ENCODE results near the gene TDG.

TDG gene

DNA sequence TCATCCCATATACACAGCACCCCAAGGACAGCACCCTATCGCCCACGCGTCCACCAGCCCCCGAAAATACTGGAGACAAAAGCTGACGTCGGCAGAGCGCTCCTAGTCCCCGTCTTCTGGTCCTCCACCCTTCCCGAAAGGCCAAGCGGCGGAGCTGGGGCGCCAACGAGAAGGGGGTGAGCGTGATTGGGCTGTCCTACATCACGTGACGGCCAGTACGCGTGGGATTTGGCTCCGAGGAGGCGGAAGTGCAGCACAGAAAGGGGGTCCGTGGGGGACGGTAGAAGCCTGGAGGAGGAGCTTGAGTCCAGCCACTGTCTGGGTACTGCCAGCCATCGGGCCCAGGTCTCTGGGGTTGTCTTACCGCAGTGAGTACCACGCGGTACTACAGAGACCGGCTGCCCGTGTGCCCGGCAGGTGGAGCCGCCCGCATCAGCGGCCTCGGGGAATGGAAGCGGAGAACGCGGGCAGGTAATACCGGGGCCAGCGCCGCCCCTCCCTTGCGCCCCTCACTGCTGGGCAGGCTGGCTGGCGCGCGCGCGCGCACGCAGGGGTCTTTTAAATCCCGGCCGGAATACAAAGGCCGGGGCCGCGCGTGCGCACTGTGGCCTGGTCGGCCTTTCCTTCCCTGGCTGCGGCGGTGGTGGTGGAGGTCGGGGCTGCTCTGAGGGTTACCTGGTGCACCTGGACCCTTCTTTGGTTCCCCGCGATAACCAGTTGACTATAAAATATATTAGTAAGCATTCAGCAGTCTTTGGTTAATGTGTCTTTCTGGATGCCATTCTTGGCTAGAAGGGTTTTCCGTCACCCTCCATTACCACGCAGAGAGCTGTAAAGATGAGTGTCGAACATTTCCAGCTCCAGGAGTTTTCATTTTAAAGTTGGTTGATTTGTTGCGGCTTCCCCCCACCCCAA, at the start of gene TDG:
TSS of gene TDG (plus strand) at position 283 of the 915 bp plus-strand sequence. CDS start at position 449, 166 bp downstream.
- peak; percentile 98 for DNase-seq

DNA sequence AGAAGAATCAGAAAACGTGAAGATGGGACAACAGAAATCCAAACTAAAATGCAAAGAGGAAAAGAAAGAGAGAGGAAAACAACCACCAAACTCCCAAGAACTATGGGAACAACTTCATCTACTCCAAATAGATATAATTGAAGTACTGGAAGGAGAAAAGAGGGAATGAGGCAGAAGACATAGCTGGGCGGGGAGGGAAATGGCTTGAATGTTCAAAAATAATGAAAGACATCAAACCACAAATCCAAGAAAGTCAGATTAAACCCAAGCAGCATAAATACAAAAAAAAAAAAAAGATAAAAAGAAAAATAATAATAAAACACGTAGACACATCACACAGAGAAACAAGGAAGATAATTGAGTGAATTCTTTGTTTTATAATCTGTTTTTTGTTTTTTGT, 47.8 kb upstream of the TDG start:
- no peak for DNase-seq

DNA sequence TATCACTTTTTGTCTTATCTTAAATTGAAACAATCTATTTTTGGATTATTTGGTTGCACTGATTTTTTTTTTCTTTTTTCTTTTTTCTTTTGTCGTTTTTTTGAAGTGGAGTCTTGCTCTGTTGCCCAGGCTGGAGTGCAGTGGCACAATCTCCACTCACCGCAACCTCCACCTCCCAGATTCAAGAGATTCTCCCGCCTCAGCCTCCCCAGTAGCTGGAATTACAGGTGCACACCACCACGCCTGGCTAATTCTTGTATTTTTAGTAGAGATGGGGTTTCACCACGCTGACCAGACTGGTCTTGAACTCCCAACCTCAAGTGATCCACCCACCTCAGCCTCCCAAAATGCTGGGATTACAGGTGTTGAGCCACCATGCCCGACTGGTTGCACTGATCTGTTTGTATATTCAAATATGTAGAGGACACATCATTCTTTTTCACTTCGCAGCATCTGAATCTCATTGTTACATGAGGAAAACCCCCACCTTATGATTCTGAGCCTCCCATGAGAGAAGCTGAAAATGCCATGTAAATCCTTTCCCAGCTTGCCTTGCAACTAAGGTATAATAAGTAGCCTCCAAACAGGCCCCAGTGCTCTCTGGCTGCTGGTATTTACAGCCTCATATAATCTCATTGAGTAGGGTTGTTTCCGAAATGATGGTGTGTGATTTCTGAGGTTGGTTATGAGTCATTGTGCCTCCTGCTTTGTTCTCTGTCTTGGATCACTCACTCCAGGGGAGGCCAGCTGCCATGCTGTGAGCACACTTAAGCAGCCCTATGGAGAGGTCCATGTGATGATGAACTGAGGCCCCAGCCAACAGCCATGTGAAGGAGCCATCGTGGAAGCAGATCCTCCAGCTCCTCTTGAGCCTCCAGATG, 40.7 kb upstream of the TDG start:
- peak in 1 of 2 donors; percentile 25 for DNase-seq

DNA sequence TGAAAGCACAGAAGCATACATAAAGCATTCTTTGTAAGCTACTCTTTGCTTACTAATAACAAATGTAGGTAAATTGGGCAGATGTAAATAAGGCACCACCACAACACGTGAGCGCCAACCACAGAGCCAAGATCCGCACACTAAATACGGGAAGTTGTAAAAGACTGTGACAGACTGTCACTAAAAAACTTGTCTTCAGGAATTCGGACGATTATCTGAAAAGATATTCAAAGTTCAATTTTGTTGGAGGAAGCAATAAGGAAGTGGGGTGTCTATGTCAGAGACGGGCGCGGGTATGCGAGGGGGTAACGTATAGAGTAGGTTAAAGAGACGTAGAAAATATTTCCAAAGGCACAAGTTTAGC, 37.0 kb upstream of the TDG start:
- peak; percentile 59 to 63 for DNase-seq

DNA sequence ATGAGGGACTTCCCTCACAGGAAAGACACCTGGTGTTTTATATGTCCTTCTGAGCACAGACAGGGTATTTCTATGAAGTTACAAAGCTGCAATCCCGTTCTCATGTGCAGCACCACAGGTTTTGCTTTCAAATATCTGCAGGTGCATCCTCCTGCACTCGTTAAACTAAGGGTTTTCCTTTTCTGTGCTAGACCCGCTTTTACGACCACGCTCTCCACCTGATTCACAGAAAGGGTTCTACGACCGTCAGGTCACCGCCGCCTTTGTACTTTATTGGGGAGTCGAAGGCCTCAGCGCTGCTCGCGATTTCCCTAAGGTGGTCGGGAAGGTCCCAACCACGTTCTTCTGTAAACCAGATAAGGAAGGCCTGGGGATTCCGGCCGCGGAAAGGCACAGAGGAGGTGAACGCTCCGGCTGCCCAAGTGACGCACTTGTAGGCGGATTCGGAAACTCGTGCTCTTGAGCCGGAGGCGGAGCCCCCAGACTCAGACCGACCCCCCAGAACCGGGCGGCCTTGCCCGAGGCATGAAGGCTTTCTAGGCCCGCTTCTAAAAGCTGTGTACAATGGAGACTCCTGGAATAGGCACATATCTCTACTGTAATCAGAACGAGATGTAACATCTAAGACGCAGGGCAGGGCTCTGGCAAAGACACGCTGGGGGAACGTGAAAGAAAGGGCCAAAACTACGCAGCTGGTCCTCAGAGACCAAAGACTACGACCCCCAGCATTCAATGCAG, 36.5 kb upstream of the TDG start:
- DNase-seq = peak; percentile 88 to 89

DNA sequence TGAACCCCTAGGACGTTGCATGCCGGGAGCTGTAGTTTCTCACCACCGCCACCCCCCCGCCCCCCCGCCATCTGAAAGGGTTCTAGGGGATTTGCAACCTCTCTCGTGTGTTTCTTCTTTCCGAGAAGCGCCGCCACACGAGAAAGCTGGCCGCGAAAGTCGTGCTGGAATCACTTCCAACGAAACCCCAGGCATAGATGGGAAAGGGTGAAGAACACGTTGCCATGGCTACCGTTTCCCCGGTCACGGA, 36.0 kb upstream of the TDG start:
- DNase-seq = no peak

DNA sequence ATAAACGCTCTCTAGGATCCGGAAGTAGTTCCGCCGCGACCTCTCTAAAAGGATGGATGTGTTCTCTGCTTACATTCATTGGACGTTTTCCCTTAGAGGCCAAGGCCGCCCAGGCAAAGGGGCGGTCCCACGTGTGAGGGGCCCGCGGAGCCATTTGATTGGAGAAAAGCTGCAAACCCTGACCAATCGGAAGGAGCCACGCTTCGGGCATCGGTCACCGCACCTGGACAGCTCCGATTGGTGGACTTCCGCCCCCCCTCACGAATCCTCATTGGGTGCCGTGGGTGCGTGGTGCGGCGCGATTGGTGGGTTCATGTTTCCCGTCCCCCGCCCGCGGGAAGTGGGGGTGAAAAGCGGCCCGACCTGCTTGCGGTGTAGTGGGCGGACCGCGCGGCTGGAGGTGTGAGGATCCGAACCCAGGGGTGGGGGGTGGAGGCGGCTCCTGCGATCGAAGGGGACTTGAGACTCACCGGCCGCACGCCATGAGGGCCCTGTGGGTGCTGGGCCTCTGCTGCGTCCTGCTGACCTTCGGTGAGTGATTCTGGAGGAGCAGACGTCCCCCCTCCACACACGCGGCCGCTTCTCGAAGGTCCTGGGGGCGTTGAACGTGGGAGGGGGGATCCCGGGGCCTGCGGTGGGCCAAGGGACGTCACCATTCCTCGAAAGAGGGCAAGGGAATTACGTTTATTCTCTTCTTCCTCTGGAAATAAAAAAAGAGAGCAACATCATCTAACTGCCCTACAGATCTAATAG, 35.5 kb upstream of the TDG start, which contains the start of gene HSP90B1:
TSS of gene HSP90B1 (plus strand) at position 377 of the 753 bp plus-strand sequence. CDS start at position 483, 106 bp downstream.
- peak; percentile 100 for DNase-seq

DNA sequence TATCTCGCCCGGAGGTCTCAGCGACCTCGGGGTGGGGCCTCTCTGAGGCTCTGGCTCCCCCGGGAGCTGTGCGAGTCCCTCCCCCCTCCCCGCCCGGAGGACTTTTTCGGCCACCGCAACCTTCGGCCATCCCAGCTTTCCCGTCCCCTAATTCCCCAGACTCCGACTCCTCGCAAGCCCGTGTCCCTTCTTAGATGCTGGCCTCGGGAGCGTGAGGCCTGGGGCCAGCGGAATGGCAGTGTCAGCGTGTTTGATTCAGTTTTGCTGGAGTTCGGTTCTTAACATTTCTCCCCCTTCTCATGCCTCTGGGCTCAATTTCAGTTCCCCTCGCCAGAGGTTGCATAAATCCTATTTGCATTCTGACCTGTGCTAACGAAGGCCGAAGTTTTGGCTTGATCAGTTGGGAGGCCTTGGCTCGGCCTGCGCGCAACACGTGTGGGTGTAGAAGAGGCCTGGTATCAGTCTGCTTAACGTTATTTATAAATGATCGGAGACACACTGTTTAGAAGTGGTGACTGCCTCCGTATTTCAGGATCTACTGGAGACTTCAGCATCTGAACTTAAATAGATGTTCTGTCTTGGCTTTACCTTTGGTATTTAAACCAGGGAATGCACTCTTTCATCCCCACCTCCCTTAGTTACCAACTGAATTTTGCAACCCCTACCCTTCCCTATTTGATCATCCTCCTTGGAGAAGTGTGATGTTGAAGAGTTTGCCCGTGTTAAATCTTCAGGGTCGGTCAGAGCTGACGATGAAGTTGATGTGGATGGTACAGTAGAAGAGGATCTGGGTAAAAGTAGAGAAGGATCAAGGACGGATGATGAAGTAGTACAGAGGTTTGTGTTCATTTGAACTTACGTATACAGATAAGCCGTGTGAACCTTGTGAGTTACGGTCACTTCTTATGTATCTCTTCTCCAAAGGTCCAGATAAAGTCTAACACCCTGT, 34.6 kb upstream of the TDG start:
- peak; percentile 21 to 23 for DNase-seq

DNA sequence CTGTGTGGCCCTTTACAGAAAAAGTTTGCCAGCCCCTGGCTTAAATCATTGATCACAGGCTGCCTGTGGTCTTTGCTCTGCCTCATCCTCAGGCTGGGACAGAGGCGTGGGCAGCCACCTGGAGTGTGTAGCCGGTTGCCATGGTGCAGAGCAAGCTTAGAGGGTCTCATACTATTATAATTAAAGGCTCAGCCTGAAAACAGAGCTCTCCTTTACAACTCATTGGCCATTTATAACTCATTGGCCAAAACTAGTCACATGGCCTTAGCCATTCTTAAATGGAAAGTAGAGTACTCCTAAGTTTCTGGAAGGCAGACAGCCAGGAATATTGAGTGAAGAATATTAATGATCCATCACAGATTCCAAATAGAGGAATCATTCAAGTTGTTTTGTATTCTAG, 32.4 kb upstream of the TDG start:
- DNase-seq = no peak

DNA sequence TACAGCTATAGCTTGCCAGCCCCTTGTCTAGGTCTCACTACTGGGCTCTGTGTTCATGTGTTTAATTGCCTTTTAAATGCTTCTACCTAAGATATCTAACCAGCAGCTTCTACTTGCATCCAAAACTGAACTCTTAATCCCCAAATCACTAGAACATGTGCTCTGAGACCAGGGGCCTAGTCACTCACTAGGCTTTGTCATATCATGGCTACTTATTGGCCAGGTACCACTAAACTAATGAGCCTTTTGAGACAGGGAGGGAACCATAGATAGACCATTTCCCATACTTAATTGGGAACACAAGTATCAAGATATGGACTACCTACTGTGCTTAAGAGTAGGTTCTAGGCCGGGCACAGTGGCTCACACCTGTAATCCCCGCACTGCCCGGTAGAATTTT, 29.0 kb upstream of the TDG start:
- DNase-seq = no peak

DNA sequence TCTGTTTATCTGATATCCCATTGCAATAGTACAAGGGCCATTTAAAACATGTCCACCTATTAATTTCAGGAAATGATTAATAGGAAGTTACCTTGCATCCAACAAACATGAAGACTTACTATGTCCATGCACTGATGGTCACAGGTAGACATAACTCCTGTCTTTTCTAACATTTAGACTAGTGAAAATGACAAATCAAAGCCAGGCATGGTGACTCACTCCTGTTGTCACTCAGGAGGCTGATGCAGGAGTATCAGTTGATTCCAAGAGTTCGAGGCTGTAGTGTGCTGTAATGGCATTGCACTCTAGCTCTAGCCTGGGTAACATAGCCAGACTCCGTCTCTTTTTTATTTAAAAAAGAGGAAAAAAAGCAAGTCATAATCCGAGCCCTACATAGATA, 20.7 kb upstream of the TDG start:
- DNase-seq = no peak

DNA sequence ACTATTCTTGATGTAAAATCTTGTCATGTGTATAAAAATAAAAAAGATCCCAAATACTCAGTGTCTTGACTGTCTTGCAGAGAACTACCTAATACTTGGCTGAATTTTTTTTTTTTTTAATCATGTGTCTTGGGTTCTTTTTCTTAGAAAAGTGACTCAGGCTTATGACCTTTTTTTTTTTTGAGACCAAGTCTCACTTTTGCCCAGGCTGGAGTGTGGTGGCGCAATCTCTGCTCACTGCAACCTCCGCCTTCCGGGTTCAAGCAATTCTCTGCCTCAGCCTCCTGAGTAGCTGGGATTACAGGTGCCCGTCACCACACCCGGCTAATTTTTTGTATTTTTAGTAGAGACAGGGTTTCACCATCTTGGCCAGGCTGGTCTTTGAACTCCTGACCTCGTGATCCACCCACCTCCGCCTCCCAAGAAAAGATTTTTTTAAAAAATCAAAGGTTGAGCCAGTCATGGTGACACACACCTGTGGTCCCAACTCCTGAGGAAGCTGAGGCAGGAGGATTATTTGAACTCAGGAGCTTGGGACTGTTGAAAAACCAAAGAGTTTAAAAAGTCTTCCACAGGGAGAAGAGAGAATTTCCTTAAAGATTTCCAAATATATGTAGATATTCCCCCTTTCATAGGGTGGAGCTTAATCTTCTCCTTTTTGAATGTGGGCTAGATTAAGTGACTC, 17.7 kb upstream of the TDG start:
- DNase-seq = no peak

DNA sequence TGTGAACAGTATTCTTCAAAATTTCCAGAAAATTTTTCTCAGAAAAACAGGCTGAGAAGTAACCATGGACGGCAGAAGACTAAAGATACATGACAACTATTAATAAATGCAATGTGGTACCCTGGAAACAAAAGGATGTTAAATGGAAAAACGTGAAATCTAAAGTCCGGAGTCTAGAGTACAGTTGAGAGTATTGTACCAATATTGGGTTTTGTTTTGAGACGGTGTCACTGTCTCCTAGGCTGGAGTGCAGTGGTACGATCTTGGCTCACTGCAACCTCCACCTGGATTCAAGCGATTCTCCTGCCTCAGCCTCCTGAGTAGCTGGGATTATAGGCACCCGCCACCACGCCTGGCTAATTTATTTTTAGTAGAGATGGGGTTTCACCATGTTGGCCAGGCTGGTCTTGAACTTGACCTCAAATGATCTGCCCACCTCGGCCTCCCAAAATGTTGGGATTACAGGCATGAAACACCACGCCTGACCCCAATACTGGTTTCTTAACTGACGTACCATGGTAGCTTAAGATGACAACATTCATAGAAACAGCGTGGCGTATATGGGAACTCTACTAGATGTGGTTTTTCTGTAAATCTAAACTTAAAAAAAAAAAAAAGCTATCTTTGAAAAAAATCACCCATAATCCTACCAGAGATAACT, 16.8 kb upstream of the TDG start:
- DNase-seq = no peak

DNA sequence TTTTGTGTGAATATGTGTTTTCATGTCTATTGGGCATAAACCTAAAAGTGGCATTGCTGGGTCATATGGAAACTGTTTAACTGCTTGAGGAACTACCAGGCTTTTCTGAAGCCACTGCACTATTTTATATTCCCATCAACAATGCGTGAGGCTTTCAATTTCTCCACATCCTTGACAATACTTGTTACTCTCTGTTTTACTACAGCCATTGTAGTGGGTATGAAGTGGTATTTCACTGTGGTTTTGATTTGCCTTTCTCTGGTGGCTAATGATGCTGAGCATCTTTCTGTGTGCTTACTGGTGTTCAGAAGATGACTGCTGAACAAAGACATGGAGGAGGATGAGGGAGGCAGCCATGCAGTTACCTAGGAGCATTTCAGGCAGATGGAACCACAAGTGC, 13.2 kb upstream of the TDG start:
- DNase-seq = no peak

DNA sequence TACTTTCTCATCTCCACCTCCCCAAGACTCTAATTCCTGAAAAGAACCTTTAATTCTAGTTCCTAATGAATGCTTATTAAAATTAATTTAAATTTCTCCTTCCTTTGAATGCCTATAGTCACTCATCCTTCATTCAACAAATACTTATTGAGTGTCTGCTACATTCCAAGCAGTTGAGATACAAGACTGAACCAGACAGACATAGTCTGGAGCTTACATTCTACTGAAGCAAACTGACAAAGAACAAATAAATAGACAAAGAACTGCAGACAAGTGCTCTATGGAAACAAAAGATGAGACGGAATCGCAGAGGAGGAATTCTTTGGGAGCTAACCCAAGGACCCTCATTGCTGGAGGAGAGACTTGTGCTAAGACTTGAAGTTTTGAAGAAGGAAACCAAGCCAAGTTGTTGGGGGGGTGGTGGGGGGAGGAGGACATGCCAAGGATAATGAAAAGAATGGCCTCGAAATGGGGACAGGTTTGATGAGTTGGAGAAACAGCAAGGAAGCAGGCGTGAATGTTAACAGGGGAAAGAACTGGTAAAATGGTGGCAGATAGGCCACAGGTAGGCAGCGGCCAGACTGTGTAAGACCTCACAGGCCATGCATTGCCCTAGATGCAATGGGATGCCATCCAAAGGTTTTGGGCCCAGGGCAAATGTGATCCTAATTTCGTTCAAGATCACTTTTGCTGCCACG, 9.7 kb upstream of the TDG start:
- DNase-seq = no peak

DNA sequence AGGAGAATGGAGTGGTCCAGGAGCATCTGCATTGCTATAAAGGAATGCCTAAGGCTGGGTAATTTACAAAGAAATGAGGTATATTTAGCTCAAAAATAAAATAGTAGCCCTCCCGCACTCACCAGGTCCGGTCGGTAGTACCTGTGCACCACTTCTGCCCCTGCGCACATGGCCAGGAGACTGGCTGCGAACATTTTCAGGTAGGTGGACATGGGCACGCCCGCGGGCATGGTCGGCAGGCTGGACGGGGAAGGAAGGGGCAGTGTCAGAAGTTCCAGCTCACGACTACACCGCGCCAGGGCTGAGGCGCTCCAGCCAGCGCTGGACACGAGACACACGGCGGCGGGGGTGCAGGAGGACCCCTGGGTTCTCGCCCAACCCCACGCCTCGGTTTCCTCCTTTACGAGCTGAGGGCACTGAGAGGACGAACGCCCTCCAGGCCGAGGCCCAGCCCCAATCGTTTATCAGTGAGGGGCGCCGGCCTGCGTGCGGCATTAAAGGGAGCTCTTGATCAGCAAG, 9.1 kb upstream of the TDG start:
- no peak for DNase-seq

DNA sequence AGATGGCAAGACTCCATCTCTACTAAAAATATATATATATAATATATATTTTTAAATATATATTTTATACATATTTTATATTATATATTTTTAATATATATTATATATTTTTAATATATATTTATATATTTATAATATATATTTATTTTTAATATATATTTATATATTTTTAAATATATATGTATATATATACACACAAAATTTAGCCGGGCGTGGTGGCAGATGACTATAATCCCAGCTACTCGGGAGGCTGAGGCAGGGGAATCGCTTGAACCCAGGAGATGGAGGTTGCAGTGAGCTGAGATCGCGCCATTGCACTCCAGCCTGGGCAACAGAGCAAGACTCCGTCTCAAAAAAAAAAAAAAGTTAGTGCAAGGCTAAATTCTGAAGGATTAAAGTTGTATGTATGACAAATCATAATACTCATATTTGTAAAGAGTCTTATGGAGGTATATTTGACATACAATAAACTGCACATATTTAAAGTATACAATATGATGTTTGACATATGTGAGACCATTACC, 7.7 kb upstream of the TDG start:
- no peak for DNase-seq

DNA sequence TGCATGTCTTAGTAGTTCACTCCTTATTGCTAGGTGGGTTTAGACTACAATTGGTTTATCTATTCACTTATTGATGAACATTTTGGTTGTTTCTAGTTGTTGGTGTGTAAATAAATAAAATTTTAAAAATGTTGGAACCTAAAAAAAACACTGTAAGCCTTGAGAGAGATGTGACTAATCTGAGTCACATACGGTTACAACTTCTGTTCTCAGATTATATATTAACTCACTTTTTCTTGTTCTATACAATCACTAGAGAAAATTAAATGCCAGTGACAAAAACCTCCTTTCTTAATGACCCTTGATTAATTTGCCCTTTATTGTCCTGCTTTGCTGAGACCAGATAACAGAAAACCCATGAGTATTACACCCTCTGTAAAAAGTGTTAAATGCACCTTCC, 7.1 kb upstream of the TDG start:
- DNase-seq = no peak

DNA sequence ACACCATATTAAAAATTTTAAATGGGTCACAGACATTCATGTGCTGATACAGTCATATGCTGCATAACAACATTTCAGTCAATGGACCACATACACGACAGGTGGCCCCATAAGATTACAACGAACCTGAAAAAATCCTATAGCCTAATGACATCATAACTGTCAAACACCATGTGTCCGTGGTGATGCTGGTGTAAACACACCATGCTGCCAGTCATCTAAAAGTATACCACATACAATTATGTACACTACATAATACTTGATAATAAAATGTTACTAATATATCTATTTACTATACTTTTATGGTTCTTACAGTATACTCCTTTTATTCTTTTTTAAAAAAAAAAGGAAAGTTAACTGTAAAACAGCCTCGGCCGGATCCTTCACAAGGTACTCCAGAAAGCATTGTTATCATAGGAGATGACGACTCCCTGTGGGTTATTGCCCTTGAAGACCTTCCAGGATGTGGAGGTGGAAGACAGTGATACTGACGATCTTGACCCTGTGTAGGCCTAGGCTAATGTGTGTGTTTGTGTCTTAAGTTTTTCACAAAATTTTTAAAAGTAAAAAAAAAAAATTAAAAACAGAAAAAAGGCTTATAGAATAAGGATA, 5.0 kb upstream of the TDG start:
- no peak for DNase-seq
